HCT116 (cell line): ENCODE measurements around the gene CDHR5. TPM values are rescaled to one million over a fixed set of nuclear protein-coding genes. Genes with fewer than 3 reads are reported as not detected.
"Not testable (repeated sequence)": the region's sequence is repeated elsewhere in the genome, so short reads cannot be mapped to it uniquely, and the experiment has no call there.

Experiments used
- ATAC-seq: fragments of 200-7000 bp; cut with Tn5 transposase; 2 replicates; pipeline ENCODE4 v1.9.1; 2020; ENCODE audit warnings: mild to moderate bottlenecking, moderate library complexity
- BruUV-seq: library from RNA; stranded (reverse); fragments of 400-500 nt; replicated peaks from 2 replicates; lab custom pipeline; 2021; lab: Mats Ljungman, UMichigan
- CTCF ChIA-PET: fragments of 300-600 bp; sonication (Branson Sonifier 250); formaldehyde crosslinking; loops from one replicate; lab custom pipeline; 2021; ENCODE audit warnings: antibody characterized with exemption; lab: Charles Lee
- POLR2A ChIA-PET: fragments of 300-600, 350-600 bp; sonication (Branson Sonifier 250); formaldehyde crosslinking; loops from one replicate; lab custom pipeline; 2021; ENCODE audit warnings: antibody characterized with exemption; lab: Charles Lee
- RAD21 ChIA-PET, 2 experiments: fragments of 300-600 bp; sonication (Branson Sonifier 250); formaldehyde crosslinking; loops; one replicate each; lab custom pipeline; 2023; ENCODE audit warnings: low total read pairs in 2 of 2; ENCODE audit not compliant: uncharacterized antibody in 2 of 2, unreplicated experiment in 2 of 2, low non-redundant PET in 1 of 2; lab: Charles Lee
- DNase-seq: peaks from one replicate; pipeline ENCODE4 v3.0.0-alpha.2; 2010; ENCODE audit warnings: low read depth, low spot score
- H2AFZ ChIP-seq: fragments of 200-600 bp; shearing (Covaris generic), sonication (generic); 2 replicates; pipeline ENCODE4 v1.6.1; 2017; ENCODE audit warnings: low read depth, mixed run types, mixed read lengths, antibody characterized with exemption, low read length; ENCODE audit not compliant: poor library complexity, severe bottlenecking
- H3K27ac ChIP-seq: 2 replicates; pipeline ENCODE4 v1.5.1; 2012; ENCODE audit warnings: low read depth, low read length
- H3K27me3 ChIP-seq: fragments of 200-600 bp; sonication (generic); 2 replicates; pipeline ENCODE4 v1.6.1; 2016; ENCODE audit warnings: mixed run types, low read length, mixed read lengths; ENCODE audit not compliant: insufficient read depth
- H3K36me3 ChIP-seq, 2 experiments: fragments of 200-500 bp in 1 of 2; fragments of 200-600 bp in 1 of 2; sonication (Bioruptor generic) in 1 of 2; sonication (generic) in 1 of 2; 2 replicates each; pipeline versions ENCODE4 v1.5.1 to v1.6.1; 2014 to 2016; ENCODE audit warnings: low read length in 2 of 2, inconsistent platforms in 1 of 2, mixed read lengths in 1 of 2, mixed run types in 1 of 2; ENCODE audit not compliant: insufficient read depth in 2 of 2, control insufficient read depth in 1 of 2
- H3K4me1 ChIP-seq, 2 experiments: fragments of 200-600 bp in 1 of 2; sonication (generic) in 1 of 2; 2 replicates each; pipeline versions ENCODE4 v1.5.1 to v1.6.1; 2012 to 2017; ENCODE audit warnings: low read length in 2 of 2, inconsistent platforms in 1 of 2, mild to moderate bottlenecking in 1 of 2, mixed read lengths in 1 of 2, mixed run types in 1 of 2, moderate library complexity in 1 of 2; ENCODE audit not compliant: insufficient read depth in 2 of 2, control insufficient read depth in 1 of 2
- H3K4me2 ChIP-seq: fragments of 200-600 bp; sonication (generic); 2 replicates; pipeline ENCODE4 v1.6.1; 2017; ENCODE audit warnings: mixed run types, low read length, mixed read lengths
- H3K4me3 ChIP-seq, 2 experiments: fragments of 200-600 bp in 1 of 2; sonication (generic) in 1 of 2; replicated peaks in 1 of 2; 2 replicates each; pipeline ENCODE4 v1.5.1; 2011 to 2016; ENCODE audit warnings: low read length in 2 of 2, control low read depth in 1 of 2, low read depth in 1 of 2, mild to moderate bottlenecking in 1 of 2, mixed read lengths in 1 of 2, mixed run types in 1 of 2
- H3K79me2 ChIP-seq: fragments of 200-600 bp; sonication (generic); 2 replicates; pipeline ENCODE4 v1.6.1; 2017; ENCODE audit warnings: mild to moderate bottlenecking, mixed run types, low read length, moderate library complexity, mixed read lengths; ENCODE audit not compliant: insufficient read depth
- H3K9ac ChIP-seq: fragments of 200-600 bp; sonication (generic); 2 replicates; pipeline ENCODE4 v1.6.1; 2016; ENCODE audit warnings: low read length, mixed read lengths
- H3K9me2 ChIP-seq: fragments of 200-600 bp; sonication (generic), shearing (Covaris generic); 2 replicates; pipeline ENCODE4 v1.6.1; 2017; ENCODE audit warnings: mixed run types, mild to moderate bottlenecking, moderate library complexity; ENCODE audit not compliant: insufficient read depth
- H3K9me3 ChIP-seq, 2 experiments: fragments of 200-500 bp in 1 of 2; fragments of 200-600 bp in 1 of 2; sonication (Bioruptor generic) in 1 of 2; sonication (generic) in 1 of 2; 2 replicates each; pipeline ENCODE4 v1.6.1; 2014 to 2017; ENCODE audit warnings: low read length in 2 of 2, mixed read lengths in 2 of 2, inconsistent platforms in 1 of 2, low read depth in 1 of 2, mild to moderate bottlenecking in 1 of 2, mixed run types in 1 of 2, moderate library complexity in 1 of 2; ENCODE audit not compliant: control insufficient read depth in 1 of 2, insufficient read depth in 1 of 2
- H4K20me1 ChIP-seq: fragments of 200-600 bp; sonication (generic), shearing (Covaris generic); 2 replicates; pipeline ENCODE4 v1.6.1; 2017; ENCODE audit warnings: mixed run types, mild to moderate bottlenecking, moderate library complexity; ENCODE audit not compliant: insufficient read depth
- CBX3 ChIP-seq: IDR thresholded peaks from 2 replicates; pipeline ENCODE4 v1.6.1; 2012; ENCODE audit warnings: low read depth
- CEBPB ChIP-seq: IDR thresholded peaks from 2 replicates; pipeline ENCODE4 v1.6.1; 2012; ENCODE audit warnings: low read depth
- EGR1 ChIP-seq: IDR thresholded peaks from 2 replicates; pipeline ENCODE4 v1.6.1; 2012; ENCODE audit warnings: low read depth
- EZH2 ChIP-seq: fragments of 200-600 bp; sonication (generic); IDR thresholded peaks from 2 replicates; pipeline ENCODE4 v1.6.1; 2017; ENCODE audit warnings: antibody characterized with exemption, mixed run types
- EZH2phosphoT487 ChIP-seq: fragments of 200-600 bp; IDR thresholded peaks from 2 replicates; pipeline ENCODE4 v1.6.1; 2018; ENCODE audit warnings: antibody characterized with exemption, borderline replicate concordance
- FOSL1 ChIP-seq: IDR thresholded peaks from 2 replicates; pipeline ENCODE4 v1.6.1; 2012; ENCODE audit warnings: low read depth
- JUND ChIP-seq: IDR thresholded peaks from 2 replicates; pipeline ENCODE4 v1.6.1; 2012
- MAX ChIP-seq: IDR thresholded peaks from 2 replicates; pipeline ENCODE4 v1.6.1; 2012
- POLR2A ChIP-seq: IDR thresholded peaks from 2 replicates; pipeline ENCODE4 v1.7.0; 2011; ENCODE audit warnings: borderline replicate concordance; ENCODE audit not compliant: insufficient read depth, insufficient read length; ENCODE audit errors: extremely low read depth
- POLR2AphosphoS5 ChIP-seq: IDR thresholded peaks from 2 replicates; pipeline ENCODE4 v1.6.1; 2011; ENCODE audit warnings: mild to moderate bottlenecking, low read depth, low read length, moderate library complexity
- RAD21 ChIP-seq: IDR thresholded peaks from 2 replicates; pipeline ENCODE4 v1.6.1; 2012; ENCODE audit warnings: low read depth, mild to moderate bottlenecking
- SIN3A ChIP-seq: IDR thresholded peaks from 2 replicates; pipeline ENCODE4 v1.6.1; 2012; ENCODE audit warnings: low read depth
- SP1 ChIP-seq: IDR thresholded peaks from 2 replicates; pipeline ENCODE4 v1.6.1; 2012; ENCODE audit warnings: low read depth
- TCF7L2 ChIP-seq: IDR thresholded peaks from 2 replicates; pipeline ENCODE4 v1.7.0; 2011; ENCODE audit warnings: borderline replicate concordance, inconsistent platforms; ENCODE audit not compliant: insufficient read depth, insufficient read length; ENCODE audit errors: extremely low read depth
- YY1 ChIP-seq: IDR thresholded peaks from 2 replicates; pipeline ENCODE4 v1.6.1; 2011; ENCODE audit warnings: low read length, low read depth, moderate library complexity, mild to moderate bottlenecking; ENCODE audit not compliant: insufficient replicate concordance; ENCODE audit errors: extremely low read depth
- intact Hi-C: fragments of 100-400 bp; cut with micrococcal nuclease; formaldehyde crosslinking; loops from 2 replicates; pipeline ENCODE4 v1.10.0; 2022
- total RNA-seq: library from RNA; stranded (reverse); gene quantifications from one replicate; pipeline ENCODE4 v1.2.1, GENCODE V29; 2021; ENCODE audit not compliant: unreplicated experiment
- TF ChIP-seq, protein P1 (sequence below): IDR thresholded peaks from 2 replicates; pipeline ENCODE4 v1.6.1; 2011; ENCODE audit warnings: mild to moderate bottlenecking, low read length, moderate library complexity; ENCODE audit not compliant: insufficient replicate concordance; ENCODE audit errors: extremely low read depth

The CDHR5 gene
- total RNA-seq, 1 experiment from 2014 or later = not detected

DNA sequence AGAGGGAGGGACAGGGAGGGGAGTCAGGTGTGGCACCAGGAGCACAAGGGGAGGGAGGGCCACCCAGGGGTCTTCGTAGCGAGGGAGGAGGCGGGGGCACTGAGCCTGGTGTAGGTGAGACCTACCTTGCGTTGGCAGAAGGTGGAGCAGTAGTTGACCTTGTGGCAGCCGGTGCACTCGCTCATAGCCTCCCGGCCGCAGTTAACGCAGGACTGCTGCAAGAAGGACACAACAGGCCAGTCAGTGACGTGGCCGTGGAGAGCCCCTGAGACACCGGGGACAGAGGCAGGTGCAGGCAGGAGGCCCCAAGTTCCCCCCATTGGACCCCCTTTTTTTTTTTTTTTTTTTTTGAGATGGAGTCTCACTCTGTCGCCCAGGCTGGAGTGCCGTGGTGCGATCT is 29.1 kb upstream of the CDHR5 start:
- H3K4me1 ChIP-seq = no peaks in the 10 kb centered on the region
- ChIA-PET CTCF (no interaction called here), POLR2A (no interaction called here), RAD21 (no interaction called here)
- H3K4me3 ChIP-seq = no peak overlapping the region
- intact Hi-C loops = no loop called here
- ATAC-seq (no peak), DNase-seq (no peak)
- no peaks in the 10 kb centered on the region for H4K20me1 ChIP-seq
- H3K36me3 ChIP-seq = no peaks in the 10 kb centered on the region
- no peak overlapping the region for H3K4me2 ChIP-seq
- no peaks in the 10 kb centered on the region for H3K9me3 ChIP-seq
- no peak overlapping the region for H3K27ac ChIP-seq
- no peak for TF ChIP-seq JUND
- no peak for TF ChIP-seq POLR2AphosphoS5
- no peak for TF ChIP-seq EZH2phosphoT487
- TF ChIP-seq CBX3 = no peak
- no peak for TF ChIP-seq SP1
- TF ChIP-seq EZH2 = no peak
- no peak for TF ChIP-seq EGR1
- TF ChIP-seq YY1 = no peak
- no peak for TF ChIP-seq MAX
- TF ChIP-seq RAD21 = no peak
- TF ChIP-seq CEBPB = no peak
- TF ChIP-seq SIN3A = no peak
- no peak for TF ChIP-seq FOSL1
- TF ChIP-seq TCF7L2 = no peak
- TF ChIP-seq, protein P1, sequence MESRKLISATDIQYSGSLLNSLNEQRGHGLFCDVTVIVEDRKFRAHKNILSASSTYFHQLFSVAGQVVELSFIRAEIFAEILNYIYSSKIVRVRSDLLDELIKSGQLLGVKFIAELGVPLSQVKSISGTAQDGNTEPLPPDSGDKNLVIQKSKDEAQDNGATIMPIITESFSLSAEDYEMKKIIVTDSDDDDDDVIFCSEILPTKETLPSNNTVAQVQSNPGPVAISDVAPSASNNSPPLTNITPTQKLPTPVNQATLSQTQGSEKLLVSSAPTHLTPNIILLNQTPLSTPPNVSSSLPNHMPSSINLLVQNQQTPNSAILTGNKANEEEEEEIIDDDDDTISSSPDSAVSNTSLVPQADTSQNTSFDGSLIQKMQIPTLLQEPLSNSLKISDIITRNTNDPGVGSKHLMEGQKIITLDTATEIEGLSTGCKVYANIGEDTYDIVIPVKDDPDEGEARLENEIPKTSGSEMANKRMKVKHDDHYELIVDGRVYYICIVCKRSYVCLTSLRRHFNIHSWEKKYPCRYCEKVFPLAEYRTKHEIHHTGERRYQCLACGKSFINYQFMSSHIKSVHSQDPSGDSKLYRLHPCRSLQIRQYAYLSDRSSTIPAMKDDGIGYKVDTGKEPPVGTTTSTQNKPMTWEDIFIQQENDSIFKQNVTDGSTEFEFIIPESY = no peak
- TF ChIP-seq POLR2A = no peak
- H3K79me2 ChIP-seq = no peaks in the 10 kb centered on the region
- no peaks in the 10 kb centered on the region for H3K9me2 ChIP-seq
- no peak overlapping the region for H2AFZ ChIP-seq
- no TSS peak for BruUV-seq
- no peaks in the 10 kb centered on the region for H3K27me3 ChIP-seq
- no peak overlapping the region for H3K9ac ChIP-seq

DNA sequence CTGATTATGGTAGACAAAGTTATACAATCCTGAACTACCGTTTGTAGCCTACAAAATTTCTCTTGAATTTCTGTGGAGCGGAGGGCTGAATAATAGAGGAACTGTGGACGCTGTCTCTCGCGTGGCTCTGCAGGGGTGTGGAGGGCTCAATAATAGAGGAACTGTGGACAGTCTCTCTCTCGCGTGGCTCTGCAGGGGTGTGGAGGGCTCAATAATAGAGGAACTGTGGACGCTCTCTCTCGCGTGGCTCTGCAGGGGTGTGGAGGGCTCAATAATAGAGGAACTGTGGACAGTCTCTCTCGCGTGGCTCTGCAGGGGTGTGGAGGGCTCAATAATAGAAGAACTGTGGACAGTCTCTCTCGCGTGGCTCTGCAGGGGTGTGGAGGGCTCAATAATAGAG is 28.4 kb upstream of the CDHR5 start:
- POLR2A ChIA-PET = not testable (repeated sequence)

More for the DNA sequence above, 28.4 kb upstream of the CDHR5 start:
- H3K9me3 ChIP-seq, H3K4me3 ChIP-seq, ATAC-seq, H3K79me2 ChIP-seq, H2AFZ ChIP-seq, H3K4me1 ChIP-seq, H3K9ac ChIP-seq, H3K4me2 ChIP-seq, H4K20me1 ChIP-seq, H3K27me3 ChIP-seq, H3K36me3 ChIP-seq, BruUV-seq, CTCF ChIA-PET, intact Hi-C loops, H3K27ac ChIP-seq, DNase-seq, RAD21 ChIA-PET, H3K9me2 ChIP-seq: not testable (repeated sequence)
